Measurements from ENCODE around the gene HEPHL1.

DNA sequence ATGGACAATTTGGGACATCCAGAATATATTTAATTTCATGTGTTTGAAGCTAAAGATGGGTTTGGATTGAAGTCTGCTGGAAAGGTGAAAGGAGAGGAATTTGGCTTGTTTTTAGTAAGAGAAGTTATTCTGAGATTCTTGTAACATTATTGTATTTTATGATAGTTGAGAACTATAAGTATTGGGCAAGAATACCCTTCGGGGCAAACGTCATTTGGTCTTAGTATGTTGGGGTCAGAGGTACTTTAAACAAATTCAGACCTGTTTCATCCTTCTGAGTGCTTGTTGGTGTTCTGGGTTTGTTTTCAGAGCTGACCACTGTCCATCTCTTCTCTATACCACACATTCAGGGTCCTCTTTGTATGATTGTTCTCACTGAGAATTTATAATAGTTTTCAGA is 127.0 kb downstream of the HEPHL1 start:
- no peak for TF ChIP-seq EZH2 (IDR thresholded peaks at IDR 0.05; ENCODE audit: low read length, missing control alignments)
- TF ChIP-seq CTCF (conservative IDR thresholded peaks at IDR 0.05 in 1 of 2, IDR thresholded peaks at IDR 0.05 in 1 of 2; ENCODE audit: low read depth in 1 of 2, low read length in 2 of 2), result no peak
